Dermis microvascular lymphatic vessel endothelial cell (primary cell): ENCODE results near the gene HS1BP3. TPM values are rescaled to one million over a fixed set of nuclear protein-coding genes. Genes with fewer than 3 reads are reported as not detected.

ENCODE experiments used
- DNase-seq, 2 donors: peaks; one replicate each; pipeline versions ENCODE4 v3.0.0 to v3.0.0-alpha.2; 2010; ENCODE audit warnings: low read depth in 2 of 2
- total RNA-seq: library from RNA; depleted of rRNA; stranded (reverse); fragments of >200 nt; gene quantifications from 2 replicates; pipeline ENCODE4 v1.2.1, GENCODE V29; 2014

Gene HS1BP3, protein sequence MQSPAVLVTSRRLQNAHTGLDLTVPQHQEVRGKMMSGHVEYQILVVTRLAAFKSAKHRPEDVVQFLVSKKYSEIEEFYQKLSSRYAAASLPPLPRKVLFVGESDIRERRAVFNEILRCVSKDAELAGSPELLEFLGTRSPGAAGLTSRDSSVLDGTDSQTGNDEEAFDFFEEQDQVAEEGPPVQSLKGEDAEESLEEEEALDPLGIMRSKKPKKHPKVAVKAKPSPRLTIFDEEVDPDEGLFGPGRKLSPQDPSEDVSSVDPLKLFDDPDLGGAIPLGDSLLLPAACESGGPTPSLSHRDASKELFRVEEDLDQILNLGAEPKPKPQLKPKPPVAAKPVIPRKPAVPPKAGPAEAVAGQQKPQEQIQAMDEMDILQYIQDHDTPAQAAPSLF
- total RNA-seq = 16.9 and 34.4 TPM in 2 replicates

DNA sequence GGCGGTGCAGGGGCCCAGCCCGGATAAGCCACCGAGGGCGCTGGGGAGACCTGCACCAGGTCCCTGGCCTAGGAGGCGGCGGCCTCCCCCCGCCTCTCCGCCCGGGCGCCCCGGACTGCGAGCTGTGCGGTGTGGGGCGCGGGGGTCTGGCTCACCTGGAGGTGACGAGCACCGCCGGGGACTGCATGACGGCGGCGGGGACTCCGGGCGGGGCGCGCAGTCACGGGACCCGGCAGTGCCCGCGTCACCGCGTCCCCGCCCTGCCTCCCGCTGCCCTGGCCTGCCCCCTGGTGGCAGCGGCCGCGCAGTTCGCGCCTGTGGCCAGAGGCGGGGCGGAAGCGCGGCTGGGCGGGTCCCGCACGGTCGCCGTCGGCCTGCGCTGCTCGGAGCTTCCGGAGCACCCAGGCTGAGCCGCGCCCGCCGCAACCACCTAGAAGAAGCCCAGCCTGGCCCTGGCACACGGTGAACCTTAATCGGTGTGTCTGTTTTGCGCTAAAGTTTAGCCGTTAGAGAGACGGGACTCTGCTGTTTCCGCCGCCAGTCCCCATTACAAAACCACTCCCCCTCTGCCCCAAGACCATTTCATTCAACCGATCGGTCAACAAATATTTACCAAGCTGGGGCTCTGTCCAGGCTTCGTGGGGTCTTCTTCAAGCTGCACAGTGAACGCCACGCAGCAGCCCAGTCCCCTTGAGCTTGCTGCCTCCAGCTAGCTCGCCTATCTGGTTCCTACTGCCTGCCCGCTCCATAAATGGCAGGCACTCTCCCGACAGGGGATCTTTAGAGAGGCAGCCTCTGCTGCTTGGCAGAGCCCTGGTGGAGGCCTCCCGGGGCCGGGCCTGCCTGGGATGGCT lies at the start of gene HS1BP3:
Gene HS1BP3 (minus strand): TSS at position 222 of the 854 bp plus-strand sequence. CDS start 35 bp downstream, at position 187.
- peak; percentile 46 to 82 for DNase-seq

DNA sequence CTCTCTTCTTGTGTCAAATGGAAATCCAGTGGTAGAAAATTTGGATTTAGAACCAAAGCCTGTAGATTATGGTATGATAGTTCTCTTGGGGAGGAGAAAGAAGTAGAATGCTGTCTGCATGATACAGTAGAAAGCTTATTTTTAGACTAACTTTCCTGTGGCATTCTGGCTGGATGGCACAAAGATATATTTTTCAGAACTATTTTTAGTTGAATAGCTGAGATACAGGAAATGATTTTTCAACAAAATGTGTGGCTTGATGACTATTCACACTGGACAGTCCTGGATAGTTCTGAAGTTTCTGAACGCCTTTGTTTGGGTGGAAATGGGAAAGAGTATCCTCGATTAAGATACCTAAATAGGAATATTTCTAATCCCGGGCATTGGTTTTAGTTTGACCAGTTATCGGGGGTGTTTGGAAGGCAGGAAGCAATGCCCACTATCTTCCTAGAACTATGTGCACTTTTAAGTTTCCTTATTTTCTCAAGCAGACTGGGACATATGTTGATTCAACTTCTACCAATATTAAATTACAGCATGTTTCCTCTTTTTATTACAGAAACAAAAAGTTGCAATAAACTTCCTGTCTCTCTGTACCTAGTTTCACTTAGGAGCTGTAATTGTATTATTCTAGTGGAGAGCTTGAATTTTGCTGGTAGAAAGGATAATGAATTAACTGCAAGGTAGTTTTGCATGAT lies 48.2 kb upstream of the HS1BP3 start:
- DNase-seq = peak in 1 of 2 donors; percentile 65

DNA sequence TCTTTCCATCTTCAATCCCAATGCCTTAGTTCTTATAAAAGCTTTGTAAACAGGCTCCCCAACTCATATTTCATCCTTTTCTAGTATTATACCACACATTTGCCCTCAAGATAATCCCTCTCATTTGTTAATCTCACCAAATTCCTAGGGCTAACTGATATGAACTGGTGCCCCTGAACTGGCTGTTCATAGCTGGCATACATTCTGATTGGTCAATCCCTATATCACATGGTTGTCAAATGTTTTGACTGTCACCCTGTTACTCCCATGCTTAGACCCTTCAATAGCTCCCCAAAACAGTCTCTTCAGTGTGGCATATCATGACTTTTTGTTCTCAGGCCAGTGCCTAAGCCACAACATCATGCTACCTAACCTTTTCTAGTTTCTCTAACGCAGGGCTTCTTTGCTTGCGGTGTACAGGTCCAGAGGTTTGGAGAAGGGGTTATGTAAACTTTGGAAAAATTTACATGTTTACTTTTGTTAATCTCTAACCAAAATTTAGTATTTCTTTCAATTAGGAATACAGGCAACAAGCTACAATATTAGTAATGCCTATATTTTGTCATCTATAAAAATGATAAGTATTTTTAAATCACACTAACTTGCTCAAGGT lies 46.5 kb upstream of the HS1BP3 start:
- DNase-seq = no peak

DNA sequence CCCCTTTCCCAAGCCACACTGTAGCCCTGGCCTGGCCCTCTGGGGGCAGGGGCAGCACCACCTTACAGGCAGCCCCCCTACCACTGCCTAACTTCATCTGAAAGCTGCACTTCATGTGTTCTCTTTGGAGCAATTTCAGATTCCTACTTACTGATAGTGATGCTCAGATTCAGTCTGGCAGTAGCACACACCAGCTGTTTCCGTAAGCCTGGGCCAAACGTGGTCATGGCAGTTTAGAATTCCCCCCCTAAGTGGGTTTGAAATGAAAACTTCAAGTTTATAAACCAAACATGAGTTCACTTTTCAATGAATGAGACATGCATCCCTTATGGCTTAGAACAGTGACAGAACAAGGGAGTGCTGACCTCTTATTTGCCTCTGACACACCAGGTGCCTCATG lies 45.5 kb upstream of the HS1BP3 start:
- no peak for DNase-seq

DNA sequence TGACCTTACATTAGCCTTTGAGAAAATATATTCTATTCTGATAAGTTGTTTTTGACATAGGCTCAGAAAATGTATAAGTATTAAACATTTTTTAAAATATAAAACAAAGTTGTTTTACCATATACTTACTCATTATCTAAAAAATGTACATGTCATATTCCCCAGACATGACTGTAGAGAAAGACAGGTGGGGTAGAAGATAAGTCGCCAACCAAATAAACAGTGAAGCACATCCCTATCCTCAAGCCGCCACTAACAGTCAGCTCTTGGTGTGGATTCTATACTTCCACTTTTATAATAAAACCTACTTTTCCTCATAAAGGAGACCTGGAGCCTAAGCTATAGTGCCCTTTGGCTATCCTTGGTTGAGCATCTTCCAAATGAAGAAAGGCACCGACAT lies 42.4 kb upstream of the HS1BP3 start:
- DNase-seq = no peak

DNA sequence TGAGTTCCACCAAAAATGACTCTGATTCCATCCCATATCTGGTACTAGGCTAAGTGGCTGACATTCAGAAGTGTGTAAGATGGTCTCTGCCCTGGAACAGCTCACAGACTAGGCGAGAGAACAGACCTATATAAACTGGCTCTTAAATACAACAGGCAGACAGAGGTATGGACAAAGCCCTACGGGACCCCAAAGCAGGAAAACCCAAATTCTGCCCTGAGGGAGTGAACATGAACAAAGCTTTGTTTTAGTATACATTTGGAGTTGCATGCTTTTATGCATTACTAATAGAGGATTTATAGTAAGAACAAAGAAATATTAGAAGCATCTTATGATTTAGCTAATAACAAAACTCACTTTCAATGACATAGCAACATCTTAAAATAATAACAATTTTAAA lies 41.2 kb upstream of the HS1BP3 start:
- no peak for DNase-seq

DNA sequence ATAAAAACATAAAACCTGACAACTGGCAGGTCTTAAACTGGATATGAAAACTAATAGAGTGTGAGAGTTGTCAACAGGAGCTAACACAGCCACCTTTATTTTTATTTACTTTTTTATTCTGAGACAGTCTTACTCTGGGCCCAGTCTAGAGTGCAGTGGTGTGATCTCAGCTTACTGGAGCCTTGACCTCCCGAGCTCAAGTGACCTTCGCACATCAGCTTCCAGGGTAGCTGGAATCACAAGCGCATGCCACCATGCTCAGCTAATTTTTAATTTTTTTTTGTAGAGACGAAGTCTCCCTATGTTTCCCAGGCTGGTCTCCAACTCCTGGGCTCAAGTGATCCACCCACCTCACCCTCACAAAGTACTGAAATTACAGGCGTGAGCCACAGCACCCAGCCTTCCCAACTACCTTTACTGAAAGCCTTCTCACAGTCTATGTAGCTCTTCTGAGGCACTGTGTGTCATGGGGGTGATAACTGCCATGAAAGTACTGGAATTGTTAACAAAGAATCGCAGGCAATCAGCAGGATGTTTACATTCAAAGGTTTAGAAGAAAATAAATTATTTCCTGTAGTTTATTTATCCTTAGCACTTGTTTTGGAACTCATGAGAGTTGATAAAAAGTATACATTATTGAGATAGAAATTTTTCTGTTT lies 40.3 kb upstream of the HS1BP3 start:
- DNase-seq = no peak

DNA sequence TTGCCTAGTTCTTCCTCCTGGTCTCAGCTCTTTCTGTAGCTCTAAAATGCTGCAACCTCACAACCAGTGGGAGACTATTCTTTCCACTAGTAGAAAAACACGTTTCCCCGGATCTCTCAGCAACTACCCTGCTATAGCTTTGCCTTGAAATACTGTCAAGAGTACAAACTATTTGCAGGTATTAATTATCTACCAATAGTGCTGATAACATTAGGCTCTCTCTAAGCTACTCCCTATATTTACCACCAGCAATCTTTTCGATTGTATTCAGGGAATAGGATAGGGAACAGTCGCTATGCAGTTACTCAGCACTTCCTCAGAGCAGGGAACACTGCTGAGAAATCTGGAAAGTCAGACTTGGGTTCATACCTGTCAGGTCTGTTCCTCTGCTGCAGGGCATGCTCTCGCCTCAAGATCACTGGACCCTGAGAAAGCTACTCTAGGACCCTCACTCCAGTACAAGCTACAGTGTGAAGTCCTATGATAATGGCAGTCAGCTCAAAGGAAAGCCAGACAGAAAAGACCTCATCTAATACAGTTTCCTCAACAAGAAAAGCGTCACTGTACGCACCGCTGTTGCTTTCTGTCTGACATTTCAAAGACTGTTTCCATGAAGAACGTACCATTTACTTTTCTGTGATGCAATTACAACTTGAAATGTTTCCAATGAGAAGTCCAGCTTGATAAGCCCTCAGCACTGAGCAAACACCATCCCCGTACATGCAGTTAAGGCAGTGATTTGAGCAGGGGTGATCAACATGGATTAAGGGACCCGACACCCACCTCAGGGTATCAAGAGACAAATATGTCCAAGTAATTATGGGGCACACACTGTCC lies 38.7 kb upstream of the HS1BP3 start:
- no peak for DNase-seq

DNA sequence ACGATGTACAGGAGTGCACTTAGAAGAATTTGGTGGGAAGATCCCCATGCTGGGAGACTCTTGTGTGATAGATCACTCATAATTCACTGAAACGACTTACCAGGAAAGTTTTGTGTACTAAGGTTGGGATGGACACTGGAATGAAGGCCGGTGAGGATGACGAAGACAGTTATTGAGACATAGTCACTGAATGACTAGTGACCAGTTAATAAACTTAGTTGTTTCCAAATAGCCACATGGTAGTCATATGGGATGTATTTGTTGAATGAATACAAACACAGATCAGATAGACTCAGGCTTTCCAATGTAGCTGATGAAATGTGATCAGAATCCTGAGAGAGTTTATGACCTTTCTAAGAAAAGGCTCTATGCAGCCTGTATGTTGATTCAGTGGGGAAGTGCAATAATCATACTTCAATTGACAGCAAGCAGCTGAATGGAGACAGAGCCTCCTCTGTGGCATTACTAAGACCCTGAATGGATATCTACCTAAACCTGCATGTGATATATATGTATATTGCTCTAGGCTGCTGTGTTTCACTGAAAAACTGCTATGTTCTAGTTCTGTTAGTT lies 36.4 kb upstream of the HS1BP3 start:
- DNase-seq = no peak

DNA sequence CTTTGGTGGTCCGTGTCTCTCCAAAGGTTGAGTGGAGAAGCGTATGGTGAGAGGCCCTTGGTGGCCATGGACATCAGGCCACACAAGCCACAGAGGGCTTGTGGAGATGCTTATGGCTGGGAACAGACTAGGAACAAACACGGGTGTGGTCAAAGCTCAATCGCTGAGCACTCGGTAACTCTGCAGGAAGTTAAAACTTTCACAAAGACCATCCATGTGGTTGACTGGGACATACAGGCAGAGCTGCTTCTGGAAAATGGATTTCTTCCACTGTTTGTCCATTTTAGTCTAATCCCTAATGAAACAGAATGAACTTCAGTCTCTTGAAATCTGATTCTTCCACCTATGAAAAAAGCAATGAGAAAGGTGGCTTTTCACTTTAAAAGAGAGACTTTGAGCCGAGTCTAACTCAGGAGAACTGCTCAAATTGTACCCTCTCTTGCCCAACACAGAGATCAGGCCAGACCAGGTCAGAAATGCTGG lies 33.7 kb upstream of the HS1BP3 start:
- DNase-seq = no peak

DNA sequence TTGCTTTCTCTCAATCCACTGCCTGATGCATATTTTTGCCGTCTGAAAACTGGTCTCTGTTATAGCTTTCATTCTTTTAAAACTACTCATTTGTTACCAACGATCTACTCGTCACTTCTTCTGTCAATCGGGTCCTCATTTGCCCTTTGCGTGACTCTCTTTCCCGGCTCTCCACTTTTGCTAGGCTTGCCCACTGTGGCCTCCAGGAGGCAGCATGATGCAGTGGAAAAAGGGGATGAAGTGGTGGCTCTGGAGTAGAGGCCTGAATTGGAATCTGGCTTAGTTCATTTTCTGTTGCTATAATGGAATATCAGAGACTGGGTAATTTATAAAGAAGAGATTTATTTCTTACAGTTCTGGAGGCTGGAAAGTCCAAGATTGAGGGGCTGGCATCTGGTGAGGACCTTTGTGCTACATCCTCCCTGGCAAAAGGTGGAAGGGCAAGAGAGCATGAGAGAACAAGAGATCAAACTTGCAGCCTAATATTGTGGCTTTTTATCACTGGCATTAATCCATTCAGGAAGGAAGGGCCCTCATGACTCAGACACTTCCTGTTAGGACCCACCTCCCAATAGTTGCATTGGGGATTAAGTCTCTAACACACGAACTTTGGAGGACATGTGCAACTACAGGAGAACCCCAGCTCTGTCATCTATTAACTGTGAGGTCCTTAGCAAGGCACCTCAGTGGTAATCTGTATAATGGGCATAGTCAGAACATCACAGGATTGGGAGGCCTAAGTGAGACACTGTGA lies 31.4 kb upstream of the HS1BP3 start:
- peak in 1 of 2 donors; percentile 50 for DNase-seq

DNA sequence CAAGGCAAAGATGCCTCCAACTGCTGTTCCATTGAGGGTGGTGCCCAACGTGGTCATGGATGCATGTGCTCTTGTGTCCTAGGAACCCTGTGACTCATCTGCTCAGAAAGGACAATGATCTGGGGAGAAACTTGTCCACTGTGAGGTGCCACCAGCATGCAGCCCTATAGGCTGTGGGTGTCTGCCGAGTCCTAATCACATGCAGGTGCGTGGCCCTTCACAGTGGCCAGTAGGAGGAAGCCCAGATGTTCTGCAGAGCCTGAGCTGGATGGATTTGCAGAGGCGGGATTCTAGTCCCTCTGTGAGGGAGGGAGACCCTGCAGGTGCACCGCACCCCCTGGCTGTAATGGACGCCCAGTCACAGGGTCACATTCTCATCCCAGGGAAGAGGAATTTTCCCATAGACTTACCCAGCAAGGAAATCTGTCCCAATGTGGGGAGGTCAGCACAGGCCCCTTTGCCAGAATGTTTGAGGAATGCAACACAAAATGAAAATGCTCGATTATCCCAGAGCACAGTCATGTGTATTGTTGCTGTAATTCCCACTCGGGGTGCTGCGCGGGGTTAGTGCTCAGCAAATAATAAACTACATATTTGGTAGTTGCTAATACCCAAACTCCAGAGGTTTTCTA lies 30.0 kb upstream of the HS1BP3 start:
- no peak for DNase-seq

DNA sequence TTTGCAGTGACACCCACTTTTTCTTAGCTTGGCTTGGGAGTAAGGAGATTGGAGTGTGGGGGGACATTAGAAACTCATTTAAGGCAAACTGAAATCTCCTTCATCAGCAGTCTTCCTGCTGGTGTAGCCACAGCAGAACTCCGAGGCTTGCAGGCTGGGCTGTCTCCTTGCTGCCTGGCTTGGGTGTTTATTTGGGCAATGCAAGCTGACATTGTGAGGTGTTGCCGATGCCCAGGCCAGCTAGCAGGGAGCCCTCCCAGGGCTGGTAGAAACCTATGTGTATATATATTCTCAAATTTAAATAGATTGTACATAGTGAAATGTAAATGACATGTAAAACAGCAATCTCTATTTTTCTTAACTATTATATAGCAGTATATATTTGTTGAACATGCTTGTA lies 27.9 kb upstream of the HS1BP3 start:
- DNase-seq = no peak

DNA sequence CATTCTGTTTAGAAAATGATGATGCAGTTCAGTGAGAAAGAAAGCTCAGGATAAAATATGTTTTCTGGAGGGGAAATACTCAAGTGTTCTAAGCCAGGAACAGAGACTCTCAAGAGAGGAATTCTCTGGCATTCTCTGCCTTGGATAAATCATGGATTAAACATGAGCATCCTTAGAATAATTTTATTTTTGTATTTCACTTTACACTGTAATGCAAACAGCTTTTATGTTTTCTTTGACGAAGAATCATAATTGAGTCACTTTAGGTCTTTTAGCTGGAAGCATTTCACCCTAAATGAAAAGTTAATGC lies 27.1 kb upstream of the HS1BP3 start:
- DNase-seq = no peak

DNA sequence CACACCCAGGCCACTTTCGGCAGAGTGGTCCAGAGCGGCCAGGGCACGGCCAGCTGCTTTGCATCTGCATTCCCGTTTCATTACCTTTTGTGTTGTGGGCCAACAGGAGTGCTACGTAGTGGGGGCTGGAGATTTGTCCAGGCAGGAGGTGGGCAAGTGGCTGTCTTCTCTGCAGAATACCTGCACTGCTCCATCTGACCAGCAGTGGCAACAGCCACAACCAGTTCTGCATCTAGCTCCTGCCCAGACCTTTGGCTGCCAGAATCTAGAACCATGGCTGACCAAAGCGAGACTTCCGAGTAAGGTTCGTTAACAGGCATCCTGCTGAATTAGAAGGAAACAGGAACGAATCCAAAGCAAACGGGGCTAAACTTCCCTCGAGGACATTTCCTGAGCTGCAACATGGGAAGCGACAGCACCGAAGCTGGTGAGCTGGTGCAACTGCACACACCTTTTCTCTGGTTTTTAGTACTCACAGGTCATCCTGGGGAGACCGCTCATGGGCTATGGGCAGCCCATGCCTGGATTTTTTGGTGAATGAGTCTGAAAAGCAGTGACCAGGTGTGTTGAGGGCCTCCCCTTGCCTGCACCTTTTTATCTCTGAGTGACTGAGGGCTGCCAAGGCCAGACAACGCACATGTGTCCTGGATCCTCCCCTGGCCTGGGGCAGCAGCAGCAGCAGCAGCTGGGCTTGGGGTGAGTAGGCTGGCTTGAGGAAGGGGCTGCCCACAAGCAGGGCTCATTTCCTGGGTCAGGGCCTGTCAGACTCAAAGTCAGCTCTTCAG lies 26.6 kb upstream of the HS1BP3 start:
- DNase-seq = no peak

DNA sequence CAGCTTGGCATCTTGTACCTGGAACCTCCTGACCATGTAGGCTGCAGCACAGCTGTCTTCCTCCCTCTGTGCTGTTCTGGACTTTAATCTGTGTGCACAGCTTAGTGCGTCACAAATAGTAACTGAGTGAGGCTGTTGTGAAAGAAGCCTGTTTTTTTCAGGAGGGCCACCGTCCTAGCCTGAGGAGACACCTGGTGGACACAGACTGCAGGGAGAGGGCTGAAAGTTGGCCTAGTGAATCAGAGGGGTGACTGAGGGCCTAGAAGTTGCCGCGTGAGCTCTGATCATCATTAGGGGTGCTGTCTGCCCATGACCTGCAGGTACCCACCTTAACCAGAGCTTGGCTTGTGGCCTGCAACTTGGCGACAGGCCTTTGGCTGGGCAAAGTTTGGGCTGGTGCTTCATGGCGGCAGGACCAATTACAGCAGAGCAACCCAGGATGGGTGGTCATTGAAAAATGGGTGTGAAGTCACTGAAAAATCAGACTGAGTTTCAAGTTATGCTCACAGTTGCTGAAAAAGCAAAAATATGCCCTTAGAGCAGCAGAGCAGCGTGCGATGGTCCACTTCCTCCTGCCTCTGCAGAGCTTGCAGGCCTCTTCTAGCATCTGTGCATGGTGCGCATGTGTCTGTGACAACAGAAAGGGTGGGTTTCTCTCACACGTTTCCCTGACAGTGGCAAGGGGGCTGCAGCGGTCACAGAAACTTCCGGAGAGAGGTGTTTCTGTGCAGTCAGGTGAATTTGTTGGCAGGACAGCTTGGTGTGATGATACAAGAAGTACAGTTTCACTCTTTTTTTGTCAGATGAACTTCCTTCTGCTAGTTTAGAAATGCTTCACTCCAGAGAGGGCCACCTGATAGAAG lies 25.7 kb upstream of the HS1BP3 start:
- no peak for DNase-seq
